Muscle of arm (tissue), 12 donors: ENCODE measurements around the gene MBTPS1. TPM values are rescaled to one million over a fixed set of nuclear protein-coding genes. Genes with fewer than 3 reads are reported as not detected.

Source experiments
- DNase-seq: peaks from one replicate; pipeline ENCODE4 v3.0.0-alpha.2; 2013
- polyA plus RNA-seq, 12 donors: library from polyadenylated mRNA; unstranded; fragments of 120-200 nt; gene quantifications; one replicate each; pipeline ENCODE4 v1.2.1, GENCODE V29; 2013; ENCODE audit not compliant: insufficient read length in 12 of 12

MBTPS1 gene
- polyA plus RNA-seq, 12 donors, result 60.7 to 92.3 (median 69.3) TPM; not detected in 1

DNA sequence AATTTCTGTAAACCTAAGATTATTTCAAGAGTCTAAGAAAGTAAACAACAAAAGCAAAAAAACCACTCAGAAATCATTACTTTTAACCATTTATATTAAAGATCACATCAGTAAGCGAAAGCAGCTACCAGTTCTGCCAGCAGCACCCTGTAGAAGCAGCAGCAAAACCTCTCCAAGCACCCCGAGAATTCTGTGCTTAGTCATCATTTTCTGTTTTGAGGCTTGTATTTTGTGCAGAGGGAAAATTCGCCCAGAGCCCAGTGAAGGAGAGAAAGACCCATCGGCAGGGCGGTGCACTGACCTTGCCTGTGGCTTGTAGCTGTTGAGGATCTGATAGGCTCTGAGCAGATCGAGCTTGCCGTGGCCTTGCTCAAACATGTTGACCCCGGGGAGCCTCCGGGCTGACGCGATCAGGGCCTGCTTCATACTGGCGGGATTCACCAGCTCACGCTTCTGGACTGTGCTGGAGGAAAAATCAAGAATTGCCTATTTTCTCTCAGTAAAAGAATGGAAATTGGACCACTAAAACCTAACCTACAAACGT, 35.2 kb downstream of the MBTPS1 start:
- no peak for DNase-seq

DNA sequence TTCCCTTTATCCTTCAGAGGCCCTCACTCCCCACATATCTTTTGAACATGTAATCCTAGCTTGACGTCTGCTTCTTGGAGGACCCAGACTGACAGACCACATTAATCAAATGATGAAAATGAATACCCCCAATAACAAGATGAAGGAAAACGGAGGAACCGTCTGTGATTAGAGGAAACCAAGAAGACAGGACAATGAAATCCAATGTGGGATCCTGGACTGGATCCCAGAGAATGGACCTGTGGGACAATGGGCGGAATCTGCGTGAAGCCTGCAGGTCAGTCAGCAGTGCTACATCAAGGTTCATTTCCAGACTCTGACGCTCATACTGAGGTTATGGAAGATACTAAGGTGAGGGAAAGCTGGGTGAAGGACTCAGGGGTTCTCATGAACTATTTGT, 35.9 kb downstream of the MBTPS1 start:
- no peak for DNase-seq

- DNase-seq, result no peak
Observed at GRCh38 chr16:84080378-84080777, 36.4 kb downstream of the MBTPS1 start.

- no peak for DNase-seq
Observed at GRCh38 chr16:84079664-84080063, 37.1 kb downstream of the MBTPS1 start.

DNA sequence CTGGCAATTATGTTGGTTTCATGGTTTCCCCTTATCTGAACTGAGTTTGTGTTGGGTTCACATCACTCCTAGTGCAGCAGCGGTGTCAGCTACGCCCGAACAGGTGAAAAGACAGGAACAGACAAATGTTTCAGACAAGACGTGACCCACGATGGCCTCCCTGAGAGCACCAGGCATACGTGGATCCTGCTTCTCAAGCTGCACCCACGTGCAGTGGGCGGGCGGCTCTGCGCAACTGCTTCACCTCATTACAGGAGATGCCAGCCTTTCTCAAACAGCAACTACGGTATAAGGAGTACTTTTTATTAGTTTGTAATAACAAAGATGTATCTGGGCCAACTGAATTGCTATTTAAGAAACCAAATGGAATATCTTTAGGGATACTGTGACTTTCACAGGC, 41.4 kb downstream of the MBTPS1 start:
- no peak for DNase-seq

- no peak for DNase-seq
Observed at GRCh38 chr16:84074721-84075120, 42.0 kb downstream of the MBTPS1 start.

DNA sequence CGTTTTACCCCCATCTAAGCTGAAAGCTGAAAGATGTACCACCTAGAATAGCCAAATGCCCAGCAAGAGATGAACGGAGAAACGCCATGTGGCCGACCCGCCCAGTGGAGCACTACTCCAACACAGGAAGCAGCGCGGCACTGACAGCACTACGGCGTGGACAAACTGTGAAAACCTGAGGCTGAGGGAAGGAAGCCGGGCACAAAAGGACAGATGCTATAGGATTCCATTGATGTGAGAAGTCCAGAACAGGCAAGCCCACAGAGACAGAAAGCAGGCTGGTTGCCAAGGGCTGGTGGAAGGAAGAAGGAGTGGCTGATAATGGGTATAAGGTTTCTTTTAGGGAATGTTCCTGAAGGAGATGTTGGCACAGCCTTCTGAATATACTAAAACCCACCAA, 44.7 kb downstream of the MBTPS1 start:
- DNase-seq, result no peak

GRCh38 chr16:84071121-84071520, 45.6 kb downstream of the MBTPS1 start:
- DNase-seq, result no peak

DNA sequence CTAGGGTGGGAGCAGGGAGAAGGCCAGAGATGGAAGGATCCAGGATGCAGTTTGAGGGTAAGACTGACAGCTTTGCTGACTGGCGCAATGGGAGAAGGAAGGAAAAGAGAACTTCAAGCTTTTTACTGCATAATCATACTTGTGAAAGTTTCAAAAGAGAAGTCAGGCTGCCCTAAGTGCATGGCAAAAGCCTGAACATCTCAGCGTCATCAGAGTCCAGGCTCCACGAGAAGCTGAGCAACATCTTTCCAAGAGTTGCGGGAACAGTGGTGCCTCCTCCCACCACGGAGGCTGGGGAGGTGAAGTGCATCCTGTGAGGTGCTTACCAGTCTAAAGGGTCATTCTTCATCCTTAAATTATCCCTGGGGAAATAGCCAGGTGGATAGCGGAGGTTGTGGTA, 47.2 kb downstream of the MBTPS1 start:
- DNase-seq, result no peak

DNA sequence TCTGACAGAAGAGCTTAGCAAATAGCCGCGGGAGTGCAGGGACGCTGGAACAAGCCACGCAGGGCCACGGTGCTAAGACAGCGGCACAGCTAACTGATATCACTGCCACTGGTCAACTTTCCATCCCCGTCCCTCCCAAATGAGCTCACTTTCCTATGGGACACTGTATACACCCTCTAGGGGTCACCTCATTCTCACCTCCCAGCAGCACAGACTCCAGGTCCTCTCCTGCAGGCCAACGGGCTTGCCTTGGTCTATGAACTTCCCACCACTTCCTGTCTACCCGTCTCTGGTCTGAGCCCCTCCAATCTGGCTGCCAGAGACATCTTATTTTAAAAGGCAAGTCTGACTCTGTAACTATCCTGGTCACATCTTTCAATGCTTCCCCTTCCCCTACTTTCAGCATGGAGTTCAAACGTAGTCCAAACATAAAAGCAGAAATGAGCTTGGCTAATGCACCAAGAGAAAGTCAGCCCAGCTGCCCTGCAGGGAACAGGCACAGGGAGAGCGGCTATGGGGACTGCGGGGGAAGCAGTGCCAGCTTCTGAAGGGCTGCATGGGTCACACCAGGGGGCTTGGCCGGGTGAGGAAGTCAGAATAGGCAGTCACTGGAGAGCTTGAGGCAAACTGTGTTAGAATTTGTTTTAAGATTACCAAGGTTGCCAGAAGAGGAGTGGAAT, 47.8 kb downstream of the MBTPS1 start:
- no peak for DNase-seq

DNA sequence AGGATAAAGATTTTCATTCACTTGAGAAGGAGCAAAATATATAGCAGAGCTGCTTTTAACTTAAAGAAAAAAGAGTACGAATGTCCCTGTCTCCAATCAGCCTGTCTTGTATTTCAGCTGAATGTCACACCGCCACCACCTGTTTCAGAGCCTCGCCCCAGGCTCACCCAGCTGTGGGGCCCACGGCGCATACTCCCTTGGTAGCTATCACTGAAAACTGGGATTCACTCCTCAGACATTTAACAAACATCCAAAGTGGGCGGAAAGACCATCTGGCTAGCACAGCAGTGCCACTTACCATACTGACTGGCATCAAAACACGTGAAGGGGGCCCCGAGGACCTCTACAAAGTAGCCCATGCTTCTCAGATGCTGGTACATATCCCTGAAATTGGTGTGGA, 48.7 kb downstream of the MBTPS1 start:
- DNase-seq, result no peak

DNA sequence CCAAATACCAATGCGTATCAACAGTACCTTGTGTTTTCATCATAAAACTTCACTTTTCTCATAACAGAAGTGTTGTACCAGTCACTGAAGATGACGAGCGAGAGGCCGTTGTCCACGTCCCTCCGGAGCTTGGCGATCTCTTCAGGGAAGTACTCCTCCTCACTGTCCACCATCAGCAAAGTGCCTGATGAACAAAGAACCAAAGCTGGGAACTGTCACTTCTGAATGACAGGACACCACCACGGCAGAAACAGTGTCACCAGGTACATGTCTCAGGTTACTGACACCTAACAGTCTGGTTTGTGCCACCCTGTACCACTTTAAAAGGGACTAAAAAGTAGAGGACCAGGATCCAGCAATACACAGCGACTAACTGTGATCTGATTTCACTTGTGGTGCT, 49.1 kb downstream of the MBTPS1 start:
- no peak for DNase-seq

GRCh38 chr16:84065536-84066132, 51.1 kb downstream of the MBTPS1 start:
- peak; percentile 48 for DNase-seq

- DNase-seq, result no peak
Observed at GRCh38 chr16:84063980-84064379, 52.8 kb downstream of the MBTPS1 start.

GRCh38 chr16:84062734-84063640, 53.8 kb downstream of the MBTPS1 start:
- peak; percentile 52 for DNase-seq

- no peak for DNase-seq
Observed at GRCh38 chr16:84061236-84061819, 55.4 kb downstream of the MBTPS1 start.

DNA sequence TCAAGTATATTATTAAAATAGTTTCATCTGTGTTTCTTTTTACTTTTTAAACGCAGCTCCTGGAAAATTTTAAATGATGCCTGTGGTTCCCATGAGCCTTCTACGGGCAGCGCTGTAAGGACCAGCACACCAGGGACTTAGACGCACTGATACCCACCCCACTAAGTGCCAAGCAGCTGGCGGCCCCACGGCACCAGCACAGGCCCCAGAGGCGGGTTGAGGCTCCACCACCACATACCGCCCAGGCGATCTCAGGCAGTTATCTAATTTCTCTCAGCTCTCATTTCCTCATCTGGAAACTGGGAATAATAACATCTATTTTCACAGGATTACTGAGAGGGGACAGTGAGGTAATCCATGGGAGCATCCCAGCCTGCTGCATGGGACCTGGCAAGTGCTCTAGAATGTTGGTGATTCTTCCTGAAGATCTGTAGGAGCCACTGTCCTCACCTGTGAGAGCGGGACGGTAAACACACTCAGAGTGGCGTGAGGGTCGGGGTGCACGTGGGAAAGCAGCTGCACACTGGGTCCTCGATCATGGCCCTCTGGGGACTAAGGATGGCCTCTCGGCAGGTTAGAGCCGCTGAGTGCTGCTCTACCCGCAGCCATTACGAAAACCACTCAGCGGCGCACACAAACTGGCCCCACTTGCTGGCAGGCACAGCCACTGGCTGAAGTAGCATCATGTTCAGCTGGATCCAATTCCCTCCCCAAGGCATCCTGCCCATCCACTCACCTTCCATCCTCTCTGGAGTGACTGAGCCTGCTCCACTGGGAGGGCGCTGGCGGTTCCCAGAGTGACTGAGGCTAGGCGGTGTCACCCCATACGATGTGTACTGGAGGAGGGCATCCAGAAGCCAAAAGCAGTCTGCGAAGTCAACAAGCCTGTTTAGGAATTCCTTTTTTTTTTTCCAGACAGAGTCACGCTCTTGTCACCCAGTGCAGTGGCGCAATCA, 56.5 kb downstream of the MBTPS1 start:
- no peak for DNase-seq

- DNase-seq, result no peak
Observed at GRCh38 chr16:84059111-84059510, 57.6 kb downstream of the MBTPS1 start.

GRCh38 chr16:84058664-84059063, 58.1 kb downstream of the MBTPS1 start:
- no peak for DNase-seq

DNA sequence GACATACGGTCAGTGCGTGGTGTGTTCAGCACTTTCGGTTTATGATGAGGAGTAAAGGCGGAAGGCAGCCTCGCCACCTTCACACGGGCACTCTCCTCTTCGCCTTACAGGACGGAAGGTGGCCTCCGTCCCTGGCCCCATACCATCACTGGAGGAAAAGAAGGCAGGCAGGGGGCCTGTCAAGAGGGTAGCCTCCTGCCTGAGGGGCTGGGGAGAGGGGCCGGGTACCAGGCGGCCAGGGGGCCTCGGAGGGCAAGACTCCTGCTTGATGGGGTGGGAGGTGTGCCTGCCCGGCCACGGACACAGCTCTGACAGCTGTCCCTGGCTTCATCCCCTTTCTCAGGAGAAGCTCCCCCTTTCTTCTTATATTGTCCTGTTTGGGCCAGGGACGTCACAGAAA, 58.5 kb downstream of the MBTPS1 start:
- DNase-seq, result no peak

DNA sequence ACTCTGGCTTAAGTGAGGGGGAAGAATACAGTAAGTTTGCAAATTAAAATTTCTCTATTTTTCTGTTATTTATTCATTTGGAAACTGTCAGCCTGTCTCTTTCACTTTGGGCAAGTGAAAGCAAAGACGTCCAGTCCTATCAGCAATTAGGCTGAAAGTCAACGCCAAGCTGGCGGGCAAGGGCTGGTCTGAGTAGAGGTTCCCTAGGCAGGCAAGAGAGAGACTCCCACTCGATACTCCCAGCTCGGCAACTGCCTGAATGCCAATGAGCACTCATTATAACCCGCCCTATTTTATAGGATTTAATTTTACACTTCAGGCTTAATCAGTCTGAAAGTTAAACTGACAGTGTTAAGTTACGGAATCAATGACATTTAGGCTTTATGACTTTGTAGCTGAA, 59.8 kb downstream of the MBTPS1 start:
- no peak for DNase-seq
